CD4-positive, alpha-beta memory T cell (primary cell): ENCODE results near the gene ASB17. TPM values are rescaled to one million over a fixed set of nuclear protein-coding genes. Genes with fewer than 3 reads are reported as not detected.
A peak's percentile ranks its signal among the peaks of the same experiment; 100 is the strongest.

Experiments
- CTCF ChIA-PET: fragments of 350-600 bp; sonication (Branson Sonifier 250); formaldehyde crosslinking; loops from one replicate; lab custom pipeline; 2021; ENCODE audit warnings: inconsistent platforms; ENCODE audit not compliant: partially characterized antibody; lab: Charles Lee
- POLR2A ChIA-PET: fragments of 350-600 bp; sonication (Branson Sonifier 250); formaldehyde crosslinking; loops from one replicate; lab custom pipeline; 2021; ENCODE audit not compliant: partially characterized antibody; lab: Charles Lee
- DNase-seq, 5 donors: peaks; one replicate each; pipeline versions ENCODE4 v3.0.0 to v3.0.0-alpha.2; 2020 to 2022; ENCODE audit warnings: mixed read lengths in 1 of 5
- H3K27ac ChIP-seq: one replicate; pipeline ENCODE4 v1.7.0; 2013; ENCODE audit warnings: low read depth, low read length
- H3K27me3 ChIP-seq: 2 replicates; pipeline ENCODE4 v1.7.0; 2013; ENCODE audit warnings: mild to moderate bottlenecking, low read length, moderate library complexity; ENCODE audit not compliant: insufficient read depth
- H3K36me3 ChIP-seq: 2 replicates; pipeline ENCODE4 v1.7.0; 2013; ENCODE audit warnings: mild to moderate bottlenecking, low read length, moderate library complexity; ENCODE audit not compliant: insufficient read depth
- H3K4me1 ChIP-seq: 2 replicates; pipeline ENCODE4 v1.7.0; 2013; ENCODE audit warnings: mild to moderate bottlenecking, low read length, moderate library complexity; ENCODE audit not compliant: insufficient read depth
- H3K4me3 ChIP-seq, 2 donors: one replicate each; pipeline ENCODE4 v1.7.0; 2013; ENCODE audit warnings: low read length in 2 of 2, mild to moderate bottlenecking in 1 of 2
- H3K9me3 ChIP-seq, 2 donors: one replicate each; pipeline ENCODE4 v1.7.0; 2013; ENCODE audit warnings: low read length in 2 of 2, control low read depth in 1 of 2; ENCODE audit not compliant: control insufficient read depth in 1 of 2
- H3K27ac Mint-ChIP-seq, 7 donors: one replicate each; pipeline ENCODE4 v1.8.0; 2020 to 2021; ENCODE audit warnings: mixed read lengths in 7 of 7, mild to moderate bottlenecking in 6 of 7, inconsistent platforms in 3 of 7, moderate library complexity in 3 of 7
- H3K27me3 Mint-ChIP-seq, 2 donors: one replicate each; pipeline ENCODE4 v1.8.0; 2020 to 2021; ENCODE audit warnings: mixed read lengths in 2 of 2
- H3K36me3 Mint-ChIP-seq, 2 donors: one replicate each; pipeline ENCODE4 v1.8.0; 2020 to 2021; ENCODE audit warnings: mixed read lengths in 2 of 2, inconsistent platforms in 1 of 2, mild to moderate bottlenecking in 1 of 2
- H3K4me1 Mint-ChIP-seq, 4 donors: one replicate each; pipeline ENCODE4 v1.8.0; 2020 to 2021; ENCODE audit warnings: mixed read lengths in 4 of 4, mild to moderate bottlenecking in 1 of 4
- H3K4me3 Mint-ChIP-seq, 8 donors: one replicate each; pipeline ENCODE4 v1.8.0; 2020 to 2021; ENCODE audit warnings: mixed read lengths in 8 of 8, mild to moderate bottlenecking in 7 of 8, moderate library complexity in 6 of 8, inconsistent platforms in 3 of 8
- H3K9me3 Mint-ChIP-seq, 8 donors: one replicate each; pipeline ENCODE4 v1.8.0; 2020 to 2021; ENCODE audit warnings: mixed read lengths in 8 of 8, mild to moderate bottlenecking in 5 of 8, inconsistent platforms in 3 of 8, moderate library complexity in 1 of 8
- intact Hi-C: fragments of 100-400 bp; cut with micrococcal nuclease; formaldehyde crosslinking; loops from one replicate; pipeline ENCODE4 v1.15.1; 2023
- polyA plus RNA-seq, 2 donors: library from polyadenylated mRNA; unstranded; fragments of 300-500 nt; fragmentation: Illumina TruSeq; gene quantifications; one replicate each; pipeline ENCODE4 v1.2.3, GENCODE V29; 2021
- total RNA-seq, 2 experiments: library from RNA; stranded (reverse); gene quantifications; one replicate each; pipeline ENCODE4 v1.2.3, GENCODE V29; 2021

Gene ASB17
- total and polyA plus RNA-seq, 4 experiments from 2014 or later, result not detected

DNA sequence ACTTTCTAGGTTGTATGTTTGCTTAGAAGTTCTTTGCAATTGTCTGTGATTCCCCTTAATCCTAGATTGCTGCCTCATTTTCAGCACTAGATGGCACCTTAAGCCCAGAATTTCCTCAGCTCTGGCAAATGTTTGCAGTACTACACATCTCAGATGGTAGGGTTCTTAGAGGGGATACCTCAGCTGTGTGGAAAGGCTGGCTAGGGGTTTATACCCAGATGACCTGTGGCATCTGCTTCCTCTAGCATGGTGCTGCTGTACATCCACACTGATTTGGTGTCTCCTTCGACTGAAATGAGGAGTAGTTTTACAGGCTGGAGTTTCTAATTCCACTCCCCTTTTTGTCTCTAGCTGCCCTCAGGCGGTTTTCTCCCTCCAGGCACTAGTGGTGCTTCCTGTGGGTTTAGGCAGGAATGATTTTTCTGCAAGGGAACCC lies 23.5 kb downstream of the ASB17 start:
- Mint-ChIP-seq H3K9me3 (peaks cover 5 to 36% (median 25%) of the 10 kb centered on the region in 8 donors), H3K27ac (no peak overlapping the region), H3K4me1 (no peaks in the 10 kb centered on the region), H3K4me3 (no peak overlapping the region), H3K27me3 (no peaks in the 10 kb centered on the region), H3K36me3 (no peaks in the 10 kb centered on the region)
- Histone ChIP-seq H3K4me3 (no peak overlapping the region), H3K9me3 (no peaks in the 10 kb centered on the region), H3K36me3 (no peaks in the 10 kb centered on the region), H3K27me3 (no peaks in the 10 kb centered on the region), H3K27ac (no peak overlapping the region), H3K4me1 (no peaks in the 10 kb centered on the region)
- DNase-seq, result no peak
- intact Hi-C loops, result no loop called here
- POLR2A ChIA-PET, result no interaction called here
- CTCF ChIA-PET, result no interaction called here

DNA sequence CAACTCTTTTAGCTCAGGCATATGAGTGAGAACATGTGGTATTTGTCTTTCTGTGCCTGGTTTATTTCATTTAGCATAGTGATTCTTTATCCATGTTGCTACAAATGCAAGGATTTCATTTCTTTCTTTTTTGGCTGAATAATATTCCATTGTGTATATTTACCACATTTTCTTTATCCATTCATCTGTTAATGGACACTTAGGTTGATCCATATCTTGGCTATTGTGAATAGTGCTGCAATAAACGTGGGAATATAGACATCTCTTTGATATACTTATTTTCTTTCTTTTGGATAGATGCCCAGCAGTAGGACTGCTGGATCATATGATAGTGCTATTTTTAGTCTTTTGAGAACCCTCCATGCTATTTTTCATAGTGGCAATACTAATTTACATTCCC lies 30.8 kb downstream of the ASB17 start:
- Mint-ChIP-seq H3K9me3 (peaks cover 0 to 10% (median 0%) of the 10 kb centered on the region in 8 donors), H3K4me3 (no peak overlapping the region), H3K27ac (no peak overlapping the region), H3K36me3 (no peaks in the 10 kb centered on the region), H3K27me3 (no peaks in the 10 kb centered on the region), H3K4me1 (no peaks in the 10 kb centered on the region)
- no peak overlapping the region for H3K27ac ChIP-seq
- no peaks in the 10 kb centered on the region for H3K4me1 ChIP-seq
- ChIA-PET POLR2A (no interaction called here), CTCF (no interaction called here)
- intact Hi-C loops, result no loop called here
- H3K4me3 ChIP-seq, result no peak overlapping the region
- H3K9me3 ChIP-seq, result no peaks in the 10 kb centered on the region
- no peak for DNase-seq
- no peaks in the 10 kb centered on the region for H3K36me3 ChIP-seq
- no peaks in the 10 kb centered on the region for H3K27me3 ChIP-seq

DNA sequence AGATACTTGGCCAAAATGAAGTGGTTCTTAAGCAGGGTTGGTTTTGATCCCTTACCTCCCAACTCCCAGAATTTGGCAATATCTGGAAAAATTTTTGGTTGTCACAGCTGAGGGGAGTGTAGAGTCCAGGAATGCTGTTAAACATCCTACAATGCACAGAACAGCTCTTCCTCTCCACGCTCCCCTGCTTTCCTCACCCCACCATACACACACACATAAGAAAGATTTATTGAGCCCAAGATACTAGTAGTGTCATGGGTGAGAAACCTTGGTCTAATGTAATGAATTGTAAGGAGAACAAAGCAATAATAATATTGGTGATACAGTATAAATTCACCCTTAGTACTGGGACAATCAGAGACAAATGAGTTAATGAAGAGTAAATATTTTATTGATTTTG lies 47.8 kb downstream of the ASB17 start:
- no peak overlapping the region for H3K27ac Mint-ChIP-seq

DNA sequence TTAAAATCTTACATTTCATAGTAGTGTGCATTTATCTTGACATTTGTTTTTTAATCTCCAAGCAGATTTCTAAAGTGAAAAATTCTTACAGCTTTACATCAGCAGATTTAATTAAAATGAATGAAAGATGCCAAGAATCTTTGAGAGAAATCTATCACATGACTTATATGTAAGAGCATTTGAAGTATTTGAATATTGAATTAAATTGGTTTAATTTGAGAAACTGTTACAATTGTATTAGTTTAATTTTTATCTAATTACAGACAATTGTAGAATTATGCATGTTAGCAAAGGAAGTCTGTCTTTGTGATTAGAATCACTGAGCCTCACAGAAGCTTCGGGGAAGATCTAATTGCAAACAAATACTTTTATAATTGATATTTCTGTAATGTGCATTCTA lies 52.2 kb downstream of the ASB17 start:
- intact Hi-C loops, result no loop called here
- H3K27me3 ChIP-seq, result no peaks in the 10 kb centered on the region
- H3K27ac ChIP-seq, result no peak overlapping the region
- peaks cover 1 to 2% of the 10 kb centered on the region in 2 donors for H3K27me3 Mint-ChIP-seq
- no peaks in the 10 kb centered on the region for H3K4me1 Mint-ChIP-seq
- H3K9me3 ChIP-seq, result no peaks in the 10 kb centered on the region
- no peak overlapping the region for H3K4me3 Mint-ChIP-seq
- ChIA-PET CTCF (no interaction called here), POLR2A (no interaction called here)
- H3K36me3 ChIP-seq, result no peaks in the 10 kb centered on the region
- no peak overlapping the region for H3K4me3 ChIP-seq
- H3K27ac Mint-ChIP-seq, result no peak overlapping the region
- H3K4me1 ChIP-seq, result no peaks in the 10 kb centered on the region
- no peaks in the 10 kb centered on the region for H3K9me3 Mint-ChIP-seq
- no peaks in the 10 kb centered on the region for H3K36me3 Mint-ChIP-seq
- DNase-seq, result no peak

More for the DNA sequence above, 47.8 kb downstream of the ASB17 start:
- intact Hi-C loops, result no loop called here
- Mint-ChIP-seq H3K4me1 (no peaks in the 10 kb centered on the region), H3K27me3 (peaks cover 0 to under 1% of the 10 kb centered on the region in 2 donors), H3K4me3 (no peak overlapping the region), H3K9me3 (no peaks in the 10 kb centered on the region), H3K36me3 (no peaks in the 10 kb centered on the region)
- Histone ChIP-seq H3K36me3 (no peaks in the 10 kb centered on the region), H3K4me1 (no peaks in the 10 kb centered on the region), H3K4me3 (no peak overlapping the region), H3K27me3 (no peaks in the 10 kb centered on the region), H3K9me3 (no peaks in the 10 kb centered on the region), H3K27ac (no peak overlapping the region)
- POLR2A ChIA-PET, result no interaction called here
- DNase-seq, result no peak
- CTCF ChIA-PET, result no interaction called here

DNA sequence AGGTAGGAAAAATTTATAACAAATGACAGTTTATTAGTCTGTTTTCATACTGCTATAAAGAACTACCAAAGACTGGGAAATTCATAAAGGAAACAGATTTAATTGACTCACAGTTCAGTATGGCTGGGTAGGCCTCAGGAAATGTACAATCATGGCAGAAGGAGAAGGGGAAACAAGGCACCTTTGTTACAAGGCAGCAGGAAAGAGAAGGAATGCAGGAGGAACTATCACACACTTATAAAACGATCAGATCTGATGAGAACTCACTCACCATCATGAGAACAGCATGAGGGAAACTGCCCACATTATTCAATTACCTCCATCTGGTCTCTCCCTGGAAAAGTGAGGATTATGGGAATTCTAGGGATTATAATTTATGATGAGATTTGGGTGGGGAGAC lies 61.3 kb downstream of the ASB17 start:
- Histone ChIP-seq H3K27ac (no peak overlapping the region), H3K27me3 (no peaks in the 10 kb centered on the region), H3K9me3 (no peaks in the 10 kb centered on the region), H3K36me3 (no peaks in the 10 kb centered on the region), H3K4me1 (no peaks in the 10 kb centered on the region), H3K4me3 (no peak overlapping the region)
- CTCF ChIA-PET, result no interaction called here
- Mint-ChIP-seq H3K27ac (peak overlapping the region in 1 of 7 donors; percentile 10), H3K27me3 (peaks cover 0 to 4% of the 10 kb centered on the region in 2 donors), H3K9me3 (peaks cover 0 to 5% (median 1%) of the 10 kb centered on the region in 8 donors), H3K4me1 (no peaks in the 10 kb centered on the region), H3K4me3 (no peak overlapping the region), H3K36me3 (no peaks in the 10 kb centered on the region)
- no peak for DNase-seq
- intact Hi-C loops, result no loop called here
- POLR2A ChIA-PET, result no interaction called here

Other genes starting within 250 kb of the ASB17 start
- 10 to 100 TPM; 31.9 to 33.4 TPM for gene ACADM, start 207.7 kb downstream of the ASB17 start, total RNA-seq
- gene ACADM, start 207.7 kb downstream of the ASB17 start, polyA plus RNA-seq, result 10 to 100 TPM; 49.8 to 67.2 TPM
- gene RABGGTB, start 146.1 kb downstream of the ASB17 start, total RNA-seq, result 10 to 100 TPM; 94.4 to 97.8 TPM
- 10 to 100 TPM in 1 of 2 donors, 1 to 10 TPM in 1; 9.1 to 13.6 TPM for gene RABGGTB, start 146.1 kb downstream of the ASB17 start, polyA plus RNA-seq
- gene MSH4, start 135.5 kb downstream of the ASB17 start, total RNA-seq, result under 1 TPM; 0.80 to 0.87 TPM
- not detected for gene MSH4, start 135.5 kb downstream of the ASB17 start, polyA plus RNA-seq
- gene ST6GALNAC3, start 142.3 kb upstream of the ASB17 start, total RNA-seq, result 1 to 10 TPM in 1 of 2 experiments, under 1 TPM in 1; 0.47 to 1.2 TPM
- gene ST6GALNAC3, start 142.3 kb upstream of the ASB17 start, polyA plus RNA-seq, result 1 to 10 TPM in 1 of 2 donors, not detected in 1; 1.1 TPM